ENCODE results near the gene CD52. TPM values are rescaled to one million over a fixed set of nuclear protein-coding genes. Genes with fewer than 3 reads are reported as not detected.

The CD52 gene, protein sequence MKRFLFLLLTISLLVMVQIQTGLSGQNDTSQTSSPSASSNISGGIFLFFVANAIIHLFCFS
- total RNA-seq, result 100 to 1,000 TPM; 582 to 608 TPM
- polyA plus RNA-seq (2013, experiment 1 of 2), result 2,960 TPM
- polyA plus RNA-seq (2013, experiment 2 of 2), result 1,930 TPM
- 11.9 to 575 (median 160) reads per million in 172 experiments for total RNA-seq

DNA sequence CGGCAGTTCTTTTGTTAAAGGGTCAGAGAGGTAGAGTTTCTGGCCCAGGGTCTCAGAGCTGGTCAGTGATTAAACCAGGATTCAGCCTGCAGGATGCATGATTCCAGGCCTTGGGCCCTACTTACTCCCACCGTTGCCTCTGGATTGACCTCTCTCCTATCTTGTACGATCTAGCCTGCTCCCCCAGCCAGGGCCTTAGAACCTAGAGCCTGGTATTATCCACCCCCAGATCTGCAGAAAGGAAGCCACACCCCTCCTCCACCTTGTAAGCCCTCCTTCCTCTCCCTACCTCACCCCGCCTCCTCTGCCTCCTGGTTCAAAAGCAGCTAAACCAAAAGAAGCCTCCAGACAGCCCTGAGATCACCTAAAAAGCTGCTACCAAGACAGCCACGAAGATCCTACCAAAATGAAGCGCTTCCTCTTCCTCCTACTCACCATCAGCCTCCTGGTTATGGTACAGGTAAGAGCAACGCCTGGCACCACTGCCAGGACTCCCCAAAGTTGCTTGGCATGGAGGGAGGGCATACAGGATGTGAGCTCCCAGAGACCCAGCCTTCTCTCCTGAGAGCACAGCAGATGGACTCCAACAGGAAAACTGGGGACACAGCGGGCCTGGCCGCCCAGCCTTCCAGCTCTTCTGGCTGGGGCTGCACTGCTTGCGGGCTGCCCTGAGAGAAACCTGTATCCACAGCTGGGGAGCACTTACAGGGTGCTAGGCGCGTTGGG is at the start of gene CD52:
Gene CD52 (plus strand): TSS at position 347 of the 726 bp plus-strand sequence. CDS start 60 bp downstream, at position 407.
- Mint-ChIP-seq H3K4me1 (ENCODE audit: low read depth) (peaks cover 84% of the 10 kb centered on the region), H3K27me3 (no peaks in the 10 kb centered on the region), H3K27ac (peak within 1 kb of the TSS; percentile 86), H3K9me3 (no peaks in the 10 kb centered on the region), H3K4me3 (peak within 1 kb of the TSS; percentile 96), H3K36me3 (ENCODE audit: low read depth) (peaks cover 49% of the 10 kb centered on the region)
- ATAC-seq (ENCODE audit: poor library complexity) (peak; percentile 82), DNase-seq (peak; percentile 54 to 89 (median 76))
- CTCF ChIA-PET, result interaction anchor here (0.7 to 12.0 kb wide), 7 partner anchors 10 to 148 kb away, joined by 3 to 223 read pairs (median 8); partner anchors contain the start of genes CEP85, SH3BGRL3, UBXN11 and ZNF593
- intact Hi-C loops (cut with DNase I, micrococcal nuclease), result loop anchor here in 1 of 2 experiments (1.0 kb wide), 1 partner anchor 33 kb away; no protein-coding TSS in a partner anchor
- POLR2A ChIA-PET, result interaction anchor here (0.7 to 17.6 kb wide), 15 partner anchors 9 to 194 kb away, joined by 3 to 977 read pairs (median 6); partner anchors contain the start of genes CEP85, DHDDS, HMGN2 and SH3BGRL3
- peaks cover 68% of the 10 kb centered on the region for H3K4me1 ChIP-seq (ENCODE audit: insufficient read depth, low read length)
- peaks cover 36% of the 10 kb centered on the region for H3K36me3 ChIP-seq (ENCODE audit: insufficient read depth, low read length)
- H3K9me3 ChIP-seq (ENCODE audit: control insufficient read depth in 1 of 2, insufficient read depth in 1 of 2, low read length in 2 of 2), result no peaks in the 10 kb centered on the region
- H3K27ac ChIP-seq (ENCODE audit: low read depth in 1 of 2, low read length in 2 of 2), result peak within 1 kb of the TSS; percentile 65 to 82
- peak within 1 kb of the TSS; percentile 99 for H3K4me3 ChIP-seq (ENCODE audit: low read length)
- no peaks in the 10 kb centered on the region for H3K27me3 ChIP-seq (ENCODE audit: control insufficient read depth in 1 of 2, insufficient read depth in 2 of 2, low read length in 2 of 2)
- TF ChIP-seq, protein P1, sequence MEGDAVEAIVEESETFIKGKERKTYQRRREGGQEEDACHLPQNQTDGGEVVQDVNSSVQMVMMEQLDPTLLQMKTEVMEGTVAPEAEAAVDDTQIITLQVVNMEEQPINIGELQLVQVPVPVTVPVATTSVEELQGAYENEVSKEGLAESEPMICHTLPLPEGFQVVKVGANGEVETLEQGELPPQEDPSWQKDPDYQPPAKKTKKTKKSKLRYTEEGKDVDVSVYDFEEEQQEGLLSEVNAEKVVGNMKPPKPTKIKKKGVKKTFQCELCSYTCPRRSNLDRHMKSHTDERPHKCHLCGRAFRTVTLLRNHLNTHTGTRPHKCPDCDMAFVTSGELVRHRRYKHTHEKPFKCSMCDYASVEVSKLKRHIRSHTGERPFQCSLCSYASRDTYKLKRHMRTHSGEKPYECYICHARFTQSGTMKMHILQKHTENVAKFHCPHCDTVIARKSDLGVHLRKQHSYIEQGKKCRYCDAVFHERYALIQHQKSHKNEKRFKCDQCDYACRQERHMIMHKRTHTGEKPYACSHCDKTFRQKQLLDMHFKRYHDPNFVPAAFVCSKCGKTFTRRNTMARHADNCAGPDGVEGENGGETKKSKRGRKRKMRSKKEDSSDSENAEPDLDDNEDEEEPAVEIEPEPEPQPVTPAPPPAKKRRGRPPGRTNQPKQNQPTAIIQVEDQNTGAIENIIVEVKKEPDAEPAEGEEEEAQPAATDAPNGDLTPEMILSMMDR (IDR thresholded peaks at IDR 0.05), result no peak

DNA sequence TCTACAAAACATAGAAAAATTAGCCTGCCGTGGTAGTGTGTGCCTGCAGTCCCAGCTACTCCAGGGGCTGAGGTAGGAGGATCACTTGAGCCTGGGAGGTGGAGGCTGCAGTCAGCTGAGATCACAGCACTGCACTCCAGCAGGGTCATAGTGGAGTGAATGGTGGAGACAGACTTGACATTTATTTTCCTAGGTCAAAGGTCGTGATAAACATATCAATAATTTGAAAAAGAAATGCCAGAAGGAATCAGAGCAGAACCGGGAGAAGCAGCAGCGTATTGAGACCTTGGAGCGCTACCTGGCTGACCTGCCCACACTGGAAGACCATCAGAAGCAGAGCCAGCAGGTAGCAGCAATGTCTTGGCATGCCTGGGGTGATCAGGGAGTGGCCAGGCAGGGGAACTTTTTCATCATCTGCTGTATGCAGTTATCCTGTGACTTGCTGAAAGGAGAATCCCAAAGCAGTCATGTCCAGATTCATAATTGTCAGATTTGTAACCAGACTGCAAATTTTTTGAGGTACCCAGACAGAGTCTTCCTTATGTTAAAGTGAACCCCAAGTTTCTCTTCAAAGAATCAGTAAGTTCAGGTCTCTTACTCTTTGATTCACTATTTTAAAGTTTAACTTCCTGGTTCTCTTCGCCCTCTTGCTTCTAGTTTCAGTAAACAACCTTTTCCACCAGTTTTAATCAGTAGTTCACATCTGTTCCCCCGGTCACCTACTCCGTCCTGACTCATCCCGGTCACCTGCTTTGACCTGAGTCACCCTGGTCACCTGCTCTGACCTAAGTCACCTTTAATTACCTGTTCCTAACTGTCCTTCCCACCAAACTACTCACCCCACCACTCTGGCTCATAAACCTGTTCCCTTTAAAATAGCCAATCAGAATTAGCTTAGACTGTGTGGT is 49.2 kb upstream of the CD52 start:
- peaks cover 10 to 13% of the 10 kb centered on the region in 2 experiments for H3K9me3 ChIP-seq (ENCODE audit: control insufficient read depth in 1 of 2, insufficient read depth in 1 of 2, low read length in 2 of 2)

More for the DNA sequence above, 49.2 kb upstream of the CD52 start:
- H3K36me3 ChIP-seq (ENCODE audit: insufficient read depth, low read length), result peaks cover 56% of the 10 kb centered on the region
- no peak overlapping the region for H3K4me3 ChIP-seq (ENCODE audit: low read length)
- no peaks in the 10 kb centered on the region for H3K27me3 ChIP-seq (ENCODE audit: control insufficient read depth in 1 of 2, insufficient read depth in 2 of 2, low read length in 2 of 2)
- POLR2A ChIA-PET, result no interaction called here
- H3K4me1 ChIP-seq (ENCODE audit: insufficient read depth, low read length), result no peaks in the 10 kb centered on the region
- ATAC-seq (ENCODE audit: poor library complexity) (no peak), DNase-seq (no peak)
- CTCF ChIA-PET, result interaction anchor here (0.8 to 1.8 kb wide), 2 partner anchors 53 to 149 kb away, joined by 3 to 4 read pairs; no protein-coding TSS in a partner anchor
- Mint-ChIP-seq H3K27me3 (no peaks in the 10 kb centered on the region), H3K36me3 (ENCODE audit: low read depth) (peaks cover 87% of the 10 kb centered on the region), H3K9me3 (no peaks in the 10 kb centered on the region), H3K4me1 (ENCODE audit: low read depth) (no peaks in the 10 kb centered on the region), H3K27ac (no peak overlapping the region), H3K4me3 (no peak overlapping the region)
- intact Hi-C loops (cut with DNase I, micrococcal nuclease), result no loop called here
- TF ChIP-seq, protein P1 (IDR thresholded peaks at IDR 0.05), result no peak
- no peak overlapping the region for H3K27ac ChIP-seq (ENCODE audit: low read depth in 1 of 2, low read length in 2 of 2)
